ENCODE results near the gene GPR25.
A peak's percentile ranks its signal among the peaks of the same experiment; 100 is the strongest.

GPR25 gene

GRCh38 chr1:200892546-200892945 lies 19.8 kb downstream of the GPR25 start:
- in situ Hi-C loops (cut with MboI; ENCODE audit: low pct_unique_long_range_greater_than_20kb, low sequenced_read_pairs) = no loop called here
- DNase-seq = no peak

- DNase-seq = no peak
- in situ Hi-C loops (cut with MboI; ENCODE audit: low pct_unique_long_range_greater_than_20kb, low sequenced_read_pairs) = no loop called here
Observed at GRCh38 chr1:200892958-200893357, 20.2 kb downstream of the GPR25 start.

DNA sequence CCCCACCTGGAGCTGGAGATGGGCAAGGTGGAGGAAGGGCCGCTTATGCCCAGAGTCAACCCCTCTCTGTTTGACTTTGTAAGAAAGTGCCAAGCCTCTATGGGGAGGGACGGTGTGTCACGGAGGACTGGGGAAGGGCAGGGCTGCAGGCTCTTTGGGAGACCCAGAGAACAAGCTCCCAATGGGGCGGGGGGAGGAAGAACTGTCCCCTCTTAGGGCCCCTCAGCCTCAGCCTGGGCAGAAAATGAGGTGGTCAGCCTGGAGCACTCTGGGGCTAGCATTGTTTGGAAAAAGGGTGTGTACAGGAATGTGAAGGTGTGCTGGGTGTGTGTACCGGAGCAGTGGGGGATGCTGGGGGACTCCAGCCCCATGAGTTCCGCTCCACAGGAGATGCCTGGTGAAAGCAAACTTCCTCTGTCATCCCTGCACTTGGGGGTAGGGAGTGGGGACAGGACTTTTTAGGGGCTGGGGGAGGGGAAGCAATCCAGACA lies 20.7 kb downstream of the GPR25 start:
- in situ Hi-C loops (cut with MboI; ENCODE audit: low pct_unique_long_range_greater_than_20kb, low sequenced_read_pairs) = no loop called here
- DNase-seq = no peak

DNA sequence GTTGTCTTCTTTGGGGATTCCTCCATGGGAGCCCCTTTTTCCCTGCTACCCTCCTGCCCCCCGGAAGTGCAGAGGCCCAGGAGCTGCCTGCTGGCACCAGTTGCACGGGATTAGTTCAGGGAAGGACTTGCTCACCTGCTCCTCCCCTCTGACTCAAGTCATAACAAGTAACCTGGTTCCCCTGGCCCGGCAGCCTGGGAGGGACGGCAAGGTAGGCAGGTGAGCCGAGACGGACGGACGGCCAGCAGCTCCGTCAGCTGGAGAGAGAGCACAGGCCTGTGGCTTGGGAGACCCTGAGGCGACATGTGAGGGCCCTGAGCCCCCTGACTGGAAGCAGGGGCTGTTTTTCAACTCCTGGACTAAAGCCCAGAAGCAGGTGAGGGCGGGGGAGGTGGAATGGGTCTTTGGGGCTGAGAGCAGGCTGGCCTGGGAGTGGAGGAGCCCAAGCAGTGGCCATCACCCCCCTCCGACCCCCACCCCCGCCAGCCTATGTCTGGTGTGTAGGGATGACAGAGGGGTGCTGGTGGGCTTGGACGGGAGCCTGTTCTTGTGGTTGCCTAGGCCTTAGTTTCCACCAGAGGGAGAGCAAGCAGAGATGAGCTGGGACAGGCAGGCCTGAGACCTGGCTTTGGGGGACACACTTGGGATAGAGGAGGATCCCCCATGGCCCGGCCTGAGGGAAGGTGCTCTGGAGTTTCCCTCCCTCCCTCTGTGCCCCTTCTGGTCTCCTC lies 22.1 kb downstream of the GPR25 start, which contains the start of gene INAVA:
INAVA (plus strand) TSS at position 189 of the 731 bp plus-strand sequence. CDS start 3,501 bp downstream, outside the sequence.
- DNase-seq = no peak
- in situ Hi-C loops (cut with MboI; ENCODE audit: low pct_unique_long_range_greater_than_20kb, low sequenced_read_pairs) = no loop called here

DNA sequence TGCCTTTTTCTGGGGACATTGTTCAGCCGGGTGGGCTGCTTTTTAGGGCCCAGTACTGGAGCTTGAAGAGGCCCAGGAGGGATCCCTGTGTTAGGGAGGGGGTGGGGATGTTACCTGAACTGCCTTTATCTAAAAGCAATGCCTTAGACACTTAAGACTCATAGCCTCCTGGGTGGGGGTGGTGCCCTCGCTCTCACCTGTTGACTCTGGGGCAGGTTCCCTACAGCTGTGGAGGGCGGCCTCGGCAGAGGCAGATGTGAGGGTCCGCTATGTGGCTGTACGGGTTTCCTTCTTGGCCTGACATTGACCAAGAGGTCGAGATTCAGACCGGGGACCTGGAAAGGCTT lies 22.6 kb downstream of the GPR25 start:
- in situ Hi-C loops (cut with MboI; ENCODE audit: low pct_unique_long_range_greater_than_20kb, low sequenced_read_pairs) = no loop called here
- DNase-seq = no peak

DNA sequence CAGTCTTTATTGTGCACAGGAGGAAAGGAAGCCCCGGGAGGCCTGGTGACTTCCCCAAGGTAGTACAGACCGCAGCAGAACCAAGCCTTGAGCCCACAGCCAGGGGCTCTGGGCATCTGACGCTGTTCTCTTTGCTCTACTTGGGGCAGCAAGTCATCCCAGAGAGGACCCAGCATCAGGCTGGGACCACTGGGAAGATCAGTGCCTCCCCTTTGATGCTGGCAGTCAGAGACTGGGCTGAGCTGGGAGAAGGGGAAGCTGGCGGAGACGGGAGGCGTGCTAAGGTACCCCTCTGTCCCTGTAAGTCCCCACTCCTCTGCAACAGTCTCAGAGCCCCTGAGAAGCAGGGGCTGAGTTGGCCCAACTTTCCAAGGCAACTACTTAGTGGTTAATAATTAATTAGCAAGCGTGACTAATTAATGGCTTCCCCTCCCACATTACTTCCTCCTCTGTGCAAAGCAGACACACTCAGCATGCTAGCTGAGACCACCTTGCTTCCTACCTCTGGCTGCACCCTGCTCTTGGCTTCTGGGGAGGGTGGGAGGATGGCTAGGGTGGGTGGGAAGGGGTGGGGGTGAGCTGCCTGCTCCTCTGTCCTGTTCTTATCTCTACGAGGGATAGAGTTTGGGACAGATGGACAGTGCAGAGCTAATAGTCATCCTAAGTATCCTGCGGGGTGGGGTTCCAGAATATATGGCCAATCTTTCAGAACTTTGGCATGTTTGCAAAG lies 23.2 kb downstream of the GPR25 start:
- DNase-seq = no peak
- in situ Hi-C loops (cut with MboI; ENCODE audit: low pct_unique_long_range_greater_than_20kb, low sequenced_read_pairs) = no loop called here

DNA sequence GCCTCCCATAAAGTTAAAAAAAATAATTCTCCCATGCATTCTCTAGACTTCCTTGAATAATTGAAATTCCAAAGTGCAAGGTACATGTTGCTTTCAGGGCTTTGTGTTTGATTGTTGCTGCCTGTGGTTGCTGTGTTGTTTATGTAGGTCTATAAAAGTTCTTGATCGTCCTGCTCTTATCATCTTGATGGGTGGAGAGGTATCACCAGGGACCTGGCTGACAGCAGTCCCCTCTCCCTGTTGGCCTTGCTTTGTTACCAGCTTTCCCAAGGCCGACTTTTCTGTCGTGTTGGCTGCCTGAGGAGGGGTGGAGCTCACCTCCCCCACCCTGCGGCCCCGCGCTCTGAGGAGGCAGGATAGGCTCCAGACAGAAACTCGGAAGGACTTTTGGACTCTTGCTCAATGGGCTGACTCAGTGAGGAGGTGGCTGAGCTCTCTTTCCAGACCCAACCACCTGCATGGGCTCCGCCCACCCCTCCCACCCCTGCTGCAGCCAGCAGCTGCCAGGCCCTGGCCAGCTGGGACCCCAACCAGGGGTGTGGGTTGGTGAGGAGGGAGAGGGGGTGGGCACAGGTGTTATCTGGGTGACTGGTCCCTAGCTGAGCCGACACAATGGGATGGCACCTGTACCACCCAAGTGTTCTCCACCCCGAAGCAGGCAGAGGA lies 23.9 kb downstream of the GPR25 start:
- in situ Hi-C loops (cut with MboI; ENCODE audit: low pct_unique_long_range_greater_than_20kb, low sequenced_read_pairs) = no loop called here
- no peak for DNase-seq

DNA sequence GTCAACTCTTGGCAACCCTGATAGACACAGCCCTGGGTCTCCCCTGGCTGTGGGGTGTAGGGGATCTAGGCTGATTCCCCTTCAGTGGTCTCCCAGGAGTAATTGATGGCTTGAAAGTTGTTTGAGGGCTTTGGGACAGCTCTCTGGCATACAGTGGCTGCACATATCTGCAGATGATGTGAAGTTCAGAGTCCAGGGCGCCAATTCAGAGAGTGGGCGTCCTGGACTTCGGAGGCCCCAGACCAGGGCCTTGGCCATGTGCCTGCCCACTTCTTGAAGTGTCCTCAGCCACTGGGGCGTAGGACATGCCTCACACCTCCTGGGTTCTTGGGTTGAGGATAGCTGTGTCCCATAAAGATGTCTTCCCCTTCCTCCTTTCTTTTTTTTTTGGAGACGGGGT lies 24.5 kb downstream of the GPR25 start:
- no peak for DNase-seq
- in situ Hi-C loops (cut with MboI; ENCODE audit: low pct_unique_long_range_greater_than_20kb, low sequenced_read_pairs) = no loop called here

DNA sequence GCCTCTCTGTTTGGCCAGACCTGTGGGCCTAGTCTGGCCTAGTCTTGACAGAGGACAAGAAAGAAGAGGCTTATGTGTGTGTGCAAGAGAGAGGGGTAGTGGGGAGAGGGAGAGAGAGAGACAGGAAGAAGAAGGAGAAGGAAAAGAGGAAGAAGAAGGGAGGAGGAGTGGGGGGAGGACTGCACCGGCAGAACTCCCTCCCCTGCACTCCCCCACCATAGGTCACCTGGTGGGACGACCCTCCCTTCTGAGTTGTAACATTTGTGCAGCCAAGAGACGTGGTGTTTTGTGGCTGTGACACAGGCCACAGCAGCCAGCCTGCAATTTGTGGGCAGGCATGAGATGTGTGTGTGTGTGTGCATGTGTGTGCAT lies 26.2 kb downstream of the GPR25 start:
- peak; percentile 76 for DNase-seq
- in situ Hi-C loops (cut with MboI; ENCODE audit: low pct_unique_long_range_greater_than_20kb, low sequenced_read_pairs) = no loop called here

DNA sequence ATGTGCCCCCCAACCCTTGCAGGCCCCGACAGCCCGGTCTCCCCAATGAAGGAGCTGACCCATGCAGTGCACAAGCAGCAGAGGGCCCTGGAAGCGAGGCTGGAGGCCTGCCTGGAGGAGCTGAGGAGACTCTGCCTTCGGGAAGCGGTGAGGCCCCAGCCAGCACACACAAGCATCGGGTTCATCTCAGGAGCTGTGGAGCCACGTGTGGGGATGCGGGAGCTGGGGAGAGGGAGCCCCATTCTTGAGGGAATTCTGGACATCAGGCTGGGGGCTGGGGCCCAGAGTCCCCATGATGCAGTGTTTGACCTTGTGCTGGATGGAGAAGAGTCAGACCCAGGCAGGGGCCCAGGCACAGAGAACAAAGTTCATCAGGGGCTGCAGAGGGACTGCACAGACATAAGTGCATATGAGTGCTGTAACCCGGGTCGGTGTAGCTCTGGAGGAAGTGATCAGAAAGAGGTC lies 26.7 kb downstream of the GPR25 start:
- in situ Hi-C loops (cut with MboI; ENCODE audit: low pct_unique_long_range_greater_than_20kb, low sequenced_read_pairs) = no loop called here
- no peak for DNase-seq

- no peak for DNase-seq
- in situ Hi-C loops (cut with MboI; ENCODE audit: low pct_unique_long_range_greater_than_20kb, low sequenced_read_pairs) = no loop called here
Observed at GRCh38 chr1:200899954-200900867, 27.4 kb downstream of the GPR25 start.

- in situ Hi-C loops (cut with MboI; ENCODE audit: low pct_unique_long_range_greater_than_20kb, low sequenced_read_pairs) = no loop called here
- no peak for DNase-seq
Observed at GRCh38 chr1:200900877-200901276, 28.1 kb downstream of the GPR25 start.

GRCh38 chr1:200901350-200901749 lies 28.6 kb downstream of the GPR25 start:
- in situ Hi-C loops (cut with MboI; ENCODE audit: low pct_unique_long_range_greater_than_20kb, low sequenced_read_pairs) = no loop called here
- DNase-seq = no peak

DNA sequence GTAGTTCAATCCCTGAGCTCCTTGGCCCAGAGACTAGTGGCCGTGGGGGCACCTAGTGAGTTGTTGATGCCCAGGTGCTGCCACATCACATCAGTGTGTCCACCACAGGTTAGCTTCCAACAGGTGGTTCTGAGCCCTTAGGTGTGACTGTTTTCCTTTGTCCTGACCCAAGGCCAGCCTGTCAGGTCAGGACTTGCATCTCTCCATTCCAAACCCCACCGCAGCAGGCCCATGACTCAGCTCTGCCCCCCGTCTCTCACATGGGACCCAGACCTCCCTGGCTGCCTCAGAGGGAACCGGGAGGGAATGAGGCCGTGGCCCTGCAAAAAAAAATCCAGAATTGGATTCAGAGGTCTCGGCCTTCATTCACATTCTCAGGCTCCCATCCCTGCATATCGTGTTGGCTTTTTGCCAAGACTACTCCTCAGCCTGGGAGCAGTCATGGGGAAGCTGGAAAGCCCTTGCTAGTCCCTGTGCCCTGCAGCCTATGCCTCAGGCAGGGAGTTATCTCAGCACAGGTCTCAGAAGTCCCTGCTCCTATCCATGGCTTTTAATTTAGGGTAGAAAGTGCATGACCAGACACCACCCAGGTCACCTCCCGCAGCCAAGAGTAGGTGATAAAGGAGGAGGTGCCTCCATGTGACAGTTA lies 29.1 kb downstream of the GPR25 start:
- DNase-seq = no peak
- in situ Hi-C loops (cut with MboI; ENCODE audit: low pct_unique_long_range_greater_than_20kb, low sequenced_read_pairs) = no loop called here

GRCh38 chr1:200903793-200904192 lies 31.0 kb downstream of the GPR25 start:
- DNase-seq = no peak
- in situ Hi-C loops (cut with MboI; ENCODE audit: low pct_unique_long_range_greater_than_20kb, low sequenced_read_pairs) = no loop called here

DNA sequence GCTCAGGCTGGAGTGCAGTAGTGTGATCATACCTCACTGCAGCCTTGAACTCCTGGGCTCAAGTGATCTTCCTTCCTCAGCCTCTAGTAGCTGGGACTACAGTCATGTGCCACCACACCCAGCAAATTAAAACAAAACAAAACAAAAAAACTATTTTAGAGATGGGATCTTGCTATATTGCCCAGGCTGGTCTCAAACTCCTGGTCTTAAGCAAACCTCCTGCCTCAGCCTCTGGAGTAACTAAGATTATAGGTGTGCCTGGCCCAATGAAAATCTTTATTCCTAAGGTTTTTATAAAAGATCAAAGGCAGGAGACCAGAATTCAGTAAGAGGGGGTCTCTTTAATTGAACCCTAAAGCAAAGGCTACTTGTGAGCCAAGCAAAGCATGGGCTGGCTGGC lies 32.0 kb downstream of the GPR25 start:
- no peak for DNase-seq
- in situ Hi-C loops (cut with MboI; ENCODE audit: low pct_unique_long_range_greater_than_20kb, low sequenced_read_pairs) = no loop called here

DNA sequence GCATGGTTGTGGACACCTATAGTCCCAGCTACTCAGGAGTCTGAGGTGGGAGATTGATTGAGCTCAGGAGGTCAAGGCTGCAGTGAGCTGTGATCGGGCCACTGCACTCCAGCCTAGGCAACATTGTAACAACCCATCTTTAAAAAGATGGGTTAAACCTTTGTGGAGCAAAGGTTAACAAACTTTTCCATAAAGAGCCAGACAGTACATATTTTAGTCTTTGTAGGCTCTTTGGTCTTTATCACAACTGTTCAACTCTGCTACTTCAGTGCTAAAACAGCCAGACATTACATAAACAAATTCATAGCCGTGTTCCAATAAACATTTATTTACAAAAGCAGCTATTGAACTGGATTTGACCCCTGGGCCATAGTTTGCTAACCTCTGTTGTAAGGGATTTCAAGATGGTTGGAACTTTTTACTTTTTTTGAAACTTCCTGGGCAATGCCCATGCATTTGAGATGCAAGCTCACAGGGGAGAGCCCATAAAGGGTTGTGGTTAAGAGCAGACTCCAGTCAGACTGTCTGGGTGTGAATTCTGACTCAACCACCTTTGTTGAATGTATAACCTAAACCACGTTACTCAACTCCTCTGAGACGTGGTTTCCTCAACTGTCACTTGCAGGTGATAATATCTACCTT lies 32.8 kb downstream of the GPR25 start:
- in situ Hi-C loops (cut with MboI; ENCODE audit: low pct_unique_long_range_greater_than_20kb, low sequenced_read_pairs) = no loop called here

DNA sequence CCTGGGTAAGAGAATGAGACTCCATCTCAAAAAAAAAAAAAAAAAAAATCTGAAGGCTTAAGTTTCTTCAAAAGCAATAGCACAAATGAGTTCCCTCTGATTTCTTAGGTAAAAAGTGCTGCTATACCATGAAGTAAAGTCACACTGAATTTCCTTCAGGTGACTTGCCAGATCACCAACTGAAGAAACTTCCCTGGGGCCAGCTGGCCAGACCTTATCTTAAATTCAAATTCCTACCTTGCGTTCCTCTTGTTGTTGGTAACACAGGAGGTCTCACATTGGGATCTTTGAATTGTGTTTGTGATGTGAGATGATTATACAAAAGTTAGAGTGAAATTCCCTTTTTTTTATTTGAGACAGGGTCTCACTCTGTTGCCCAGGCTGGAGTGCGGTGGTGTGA lies 33.7 kb downstream of the GPR25 start:
- no peak for DNase-seq
- in situ Hi-C loops (cut with MboI; ENCODE audit: low pct_unique_long_range_greater_than_20kb, low sequenced_read_pairs) = no loop called here

More for the DNA sequence above, 32.8 kb downstream of the GPR25 start:
- DNase-seq = no peak
